Aortic smooth muscle cell (primary cell): ENCODE results near the gene GALNT7. TPM values are rescaled to one million over a fixed set of nuclear protein-coding genes. Genes with fewer than 3 reads are reported as not detected.

Experiments used
- total RNA-seq: library from RNA; depleted of rRNA; stranded (reverse); fragments of >200 nt; gene quantifications from 2 replicates; pipeline ENCODE4 v1.2.3, GENCODE V29; 2014

Gene GALNT7
- 28.4 and 34.6 TPM in 2 replicates for total RNA-seq

GRCh38 chr4:173168396-173169177, at the start of gene GALNT7:
TSS of gene GALNT7 (plus strand) at chr4:173168811. CDS start at chr4:173168836, 25 bp downstream.

GRCh38 chr4:173334085-173334890, 165.7 kb downstream of the GALNT7 start, which contains the start of gene HMGB2:
TSS of gene HMGB2 (minus strand) at chr4:173334358. CDS start at chr4:173333649, 709 bp downstream.

GRCh38 chr4:173370477-173371291, 202.1 kb downstream of the GALNT7 start, which contains the start of gene SAP30:
TSS of gene SAP30 (plus strand) at chr4:173370954. CDS start at chr4:173371183, 229 bp downstream.

Other genes with a start within 250 kb of the GALNT7 start
- gene HMGB2, start 165.5 kb downstream of the GALNT7 start, total RNA-seq = 99.5 and 122 TPM in 2 replicates
- gene SAP30, start 202.1 kb downstream of the GALNT7 start, total RNA-seq = 19.2 and 21.3 TPM in 2 replicates
- 0.26 and 0.31 TPM in 2 replicates for gene SCRG1, start 230.3 kb downstream of the GALNT7 start, total RNA-seq